Measurements from ENCODE around the gene KIAA2012. TPM values are rescaled to one million over a fixed set of nuclear protein-coding genes. Genes with fewer than 3 reads are reported as not detected.

The KIAA2012 gene
- total and polyA plus RNA-seq, 2 of the 8 experiments (the other 6 are each of a cell fraction or from before 2014, with no cell fraction given): not detected

- H3K9me3 ChIP-seq (ENCODE audit: insufficient read depth in 2 of 2, low read depth in 1 of 2, low read length in 1 of 2): no peaks in the 10 kb centered on the region
- no peak overlapping the region for H2AFZ ChIP-seq (ENCODE audit: low read length)
- no peaks in the 10 kb centered on the region for H3K79me1 ChIP-seq (ENCODE audit: low read depth, low read length)
- no peaks in the 10 kb centered on the region for H3K23me2 ChIP-seq (ENCODE audit: low read depth, low read length)
- no peak overlapping the region for H4K91ac ChIP-seq (replicated peaks; ENCODE audit: insufficient read length, low read length)
- FAIRE-seq (no peak), DNase-seq (ENCODE audit: low read depth in 1 of 2, low spot score in 2 of 2) (no peak)
- no peak overlapping the region for H4K5ac ChIP-seq (ENCODE audit: insufficient read length, low read depth, low read length)
- peaks cover 0 to 2% of the 10 kb centered on the region in 2 experiments for H4K20me1 ChIP-seq (replicated peaks in 1 of 2; ENCODE audit: control insufficient read depth in 1 of 2, insufficient read depth in 2 of 2, low read length in 2 of 2)
- CTCF ChIA-PET (ENCODE audit: partially characterized antibody): interaction anchor here (1.2 kb wide), 1 partner anchor 69 kb away, joined by 3 read pairs; no protein-coding TSS in a partner anchor
- no peak overlapping the region for H2BK20ac ChIP-seq (ENCODE audit: low read length)
- no peak overlapping the region for H2BK5ac ChIP-seq (ENCODE audit: low read depth, low read length)
- H2BK12ac ChIP-seq (ENCODE audit: low read depth, low read length): no peak overlapping the region
- H2BK120ac ChIP-seq (replicated peaks; ENCODE audit: low read depth, low read length): no peak overlapping the region
- no peak overlapping the region for H3K27ac ChIP-seq (ENCODE audit: low read depth, low read length)
- H3K23ac ChIP-seq (ENCODE audit: insufficient read length): no peak overlapping the region
- H3K4me1 ChIP-seq (replicated peaks in 1 of 4; ENCODE audit: control insufficient read depth in 3 of 4, insufficient read depth in 4 of 4, low read length in 3 of 4): no peaks in the 10 kb centered on the region
- peaks cover 0 to 13% of the 10 kb centered on the region in 2 experiments; a peak in 2 of 4 replicates for H3K79me2 ChIP-seq (ENCODE audit: control insufficient read depth in 1 of 2, insufficient read depth in 2 of 2, low read length in 2 of 2)
- H3K18ac ChIP-seq (ENCODE audit: extremely low read depth, low read length): no peak overlapping the region
- no peak overlapping the region for H2AK5ac ChIP-seq (ENCODE audit: low read depth, low read length)
- H3K4me2 ChIP-seq (ENCODE audit: insufficient read depth in 1 of 2, low read depth in 2 of 2, low read length in 2 of 2): no peak overlapping the region
- TF ChIP-seq NANOG (IDR thresholded peaks at IDR 0.05; ENCODE audit: insufficient read depth, low read depth, low read length, poor library complexity, severe bottlenecking): no peak
- H3K27me3 ChIP-seq (replicated peaks in 1 of 4; ENCODE audit: control insufficient read depth in 3 of 4, extremely low read depth in 1 of 4, insufficient read depth in 3 of 4, low read length in 3 of 4): no peaks in the 10 kb centered on the region
- no peak overlapping the region for H3K9ac ChIP-seq (replicated peaks in 1 of 4; ENCODE audit: extremely low read depth in 1 of 4, low read depth in 3 of 4, low read length in 3 of 4)
- POLR2A ChIA-PET (ENCODE audit: partially characterized antibody): interaction anchor here (0.6 kb wide), 1 partner anchor 116 kb away, joined by 3 read pairs; no protein-coding TSS in a partner anchor
- H4K8ac ChIP-seq (ENCODE audit: extremely low read depth, insufficient read depth, low read length): no peak overlapping the region
- no peak overlapping the region for H3K4ac ChIP-seq (replicated peaks; ENCODE audit: insufficient read length, low read depth, low read length)
- no peak overlapping the region for H3K14ac ChIP-seq (ENCODE audit: insufficient read length)
- H3K56ac ChIP-seq (replicated peaks; ENCODE audit: insufficient read length, low read depth, low read length): no peak overlapping the region
- peaks cover 0 to 67% (median 20%) of the 10 kb centered on the region in 4 experiments; a peak in 6 of 8 replicates for H3K36me3 ChIP-seq (ENCODE audit: control insufficient read depth in 2 of 4, insufficient read depth in 4 of 4, low read length in 3 of 4)
- H2BK15ac ChIP-seq (ENCODE audit: low read length): no peak overlapping the region
- H3K4me3 ChIP-seq (ENCODE audit: extremely low read depth in 1 of 4, insufficient read depth in 2 of 4, low read depth in 3 of 4, low read length in 4 of 4): no peak overlapping the region
Observed at GRCh38 chr2:202208526-202208925, 135.5 kb downstream of the KIAA2012 start.

Data from H1 (cell line).